H1 (cell line): ENCODE measurements around the gene RNF31. TPM values are rescaled to one million over a fixed set of nuclear protein-coding genes. Genes with fewer than 3 reads are reported as not detected.

ENCODE experiments used
- CTCF ChIA-PET: fragments of 300-600 bp; sonication (Branson Sonifier 250); formaldehyde crosslinking; loops from one replicate; lab custom pipeline; 2021; ENCODE audit not compliant: partially characterized antibody; lab: Charles Lee
- POLR2A ChIA-PET: fragments of 300-600 bp; sonication (Branson Sonifier 250); formaldehyde crosslinking; loops from one replicate; lab custom pipeline; 2021; ENCODE audit warnings: inconsistent platforms; ENCODE audit not compliant: partially characterized antibody; lab: Charles Lee
- DNase-seq, 2 experiments: peaks; one replicate each; pipeline versions ENCODE4 v3.0.0 to v3.0.0-alpha.2; 2010 to 2022; ENCODE audit warnings: low spot score in 2 of 2, low read depth in 1 of 2, mixed read lengths in 1 of 2
- FAIRE-seq: peaks from 2 replicates; lab custom pipeline; 2011; peaks lifted over from hg19 to GRCh38; lab: Jason Lieb, UNC
- H2AFZ ChIP-seq: 2 replicates; pipeline ENCODE4 v1.8.1; 2012; ENCODE audit warnings: low read length, inconsistent platforms
- H2AK5ac ChIP-seq: 2 replicates; pipeline ENCODE4 v1.6.1; 2013; ENCODE audit warnings: low read depth, low read length
- H2BK120ac ChIP-seq: replicated peaks from 2 replicates; pipeline ENCODE3; 2013; ENCODE audit warnings: low read depth, low read length, inconsistent platforms
- H2BK12ac ChIP-seq: 2 replicates; pipeline ENCODE4 v1.6.1; 2013; ENCODE audit warnings: low read depth, low read length
- H2BK15ac ChIP-seq: 2 replicates; pipeline ENCODE4 v1.6.1; 2013; ENCODE audit warnings: low read length
- H2BK20ac ChIP-seq: 2 replicates; pipeline ENCODE4 v1.6.1; 2013; ENCODE audit warnings: low read length
- H2BK5ac ChIP-seq: 2 replicates; pipeline ENCODE4 v1.6.1; 2013; ENCODE audit warnings: low read depth, low read length
- H3K14ac ChIP-seq: 2 replicates; pipeline ENCODE4 v1.6.1; 2013; ENCODE audit warnings: inconsistent platforms; ENCODE audit not compliant: insufficient read length
- H3K18ac ChIP-seq: 2 replicates; pipeline ENCODE4 v1.6.1; 2013; ENCODE audit warnings: low read length; ENCODE audit errors: extremely low read depth
- H3K23ac ChIP-seq: 2 replicates; pipeline ENCODE4 v1.6.1; 2013; ENCODE audit warnings: inconsistent platforms; ENCODE audit not compliant: insufficient read length
- H3K23me2 ChIP-seq: 2 replicates; pipeline ENCODE4 v1.6.1; 2013; ENCODE audit warnings: low read depth, low read length
- H3K27ac ChIP-seq: 2 replicates; pipeline ENCODE4 v1.6.1; 2011; ENCODE audit warnings: low read depth, low read length, inconsistent platforms
- H3K27me3 ChIP-seq, 4 experiments: replicated peaks in 1 of 4; 1 replicate in 1 of 4; 2 replicates in 3 of 4; pipeline versions ENCODE4 v1.6.1 to v1.8.1; 2011 to 2013; ENCODE audit warnings: low read length in 3 of 4, mild to moderate bottlenecking in 3 of 4, inconsistent platforms in 2 of 4, mixed read lengths in 2 of 4, moderate library complexity in 1 of 4; ENCODE audit not compliant: control insufficient read depth in 3 of 4, insufficient read depth in 3 of 4; ENCODE audit errors: extremely low read depth in 1 of 4
- H3K36me3 ChIP-seq, 4 experiments: 2 replicates each; pipeline versions ENCODE4 v1.6.1 to v1.8.1; 2011 to 2013; ENCODE audit warnings: mild to moderate bottlenecking in 4 of 4, low read length in 3 of 4, moderate library complexity in 2 of 4, control low read depth in 1 of 4, inconsistent platforms in 1 of 4; ENCODE audit not compliant: insufficient read depth in 4 of 4, control insufficient read depth in 2 of 4
- H3K4ac ChIP-seq: replicated peaks from 2 replicates; pipeline ENCODE3; 2013; ENCODE audit warnings: low read length, low read depth, mixed read lengths, inconsistent platforms; ENCODE audit not compliant: insufficient read length
- H3K4me1 ChIP-seq, 4 experiments: replicated peaks in 1 of 4; 1 replicate in 1 of 4; 2 replicates in 3 of 4; pipeline versions ENCODE4 v1.6.1 to v1.8.1; 2011 to 2013; ENCODE audit warnings: low read length in 3 of 4, inconsistent platforms in 2 of 4, mixed read lengths in 1 of 4; ENCODE audit not compliant: insufficient read depth in 4 of 4, control insufficient read depth in 3 of 4
- H3K4me2 ChIP-seq, 2 experiments: 2 replicates each; pipeline versions ENCODE4 v1.6.1 to v1.8.1; 2011 to 2013; ENCODE audit warnings: low read depth in 2 of 2, low read length in 2 of 2, control low read depth in 1 of 2, inconsistent platforms in 1 of 2, mild to moderate bottlenecking in 1 of 2; ENCODE audit not compliant: insufficient read depth in 1 of 2
- H3K4me3 ChIP-seq, 4 experiments: fragments of 200-600, 300-600 bp in 1 of 4; sonication (generic), shearing (Covaris generic), sonication (Bioruptor Twin) in 1 of 4; 2 replicates each; pipeline versions ENCODE4 v1.5.1 to v1.8.1; 2011 to 2016; ENCODE audit warnings: low read length in 4 of 4, low read depth in 3 of 4, control low read depth in 2 of 4, inconsistent platforms in 2 of 4, mild to moderate bottlenecking in 2 of 4, mixed read lengths in 1 of 4, moderate library complexity in 1 of 4; ENCODE audit not compliant: insufficient read depth in 2 of 4; ENCODE audit errors: extremely low read depth in 1 of 4
- H3K56ac ChIP-seq: replicated peaks from 2 replicates; pipeline ENCODE3; 2013; ENCODE audit warnings: low read depth, mild to moderate bottlenecking, mixed read lengths, low read length, inconsistent platforms; ENCODE audit not compliant: insufficient read length
- H3K79me1 ChIP-seq: 2 replicates; pipeline ENCODE4 v1.6.1; 2013; ENCODE audit warnings: low read depth, low read length, control low read depth
- H3K79me2 ChIP-seq, 2 experiments: 2 replicates each; pipeline versions ENCODE4 v1.6.1 to v1.8.1; 2012 to 2013; ENCODE audit warnings: low read length in 2 of 2, mild to moderate bottlenecking in 2 of 2, inconsistent platforms in 1 of 2; ENCODE audit not compliant: insufficient read depth in 2 of 2, control insufficient read depth in 1 of 2
- H3K9ac ChIP-seq, 4 experiments: replicated peaks in 1 of 4; 1 replicate in 1 of 4; 2 replicates in 3 of 4; pipeline versions ENCODE4 v1.6.1 to v1.8.1; 2011 to 2013; ENCODE audit warnings: low read depth in 3 of 4, low read length in 3 of 4, control low read depth in 2 of 4, mild to moderate bottlenecking in 2 of 4, moderate library complexity in 2 of 4, inconsistent platforms in 1 of 4; ENCODE audit errors: extremely low read depth in 1 of 4
- H3K9me3 ChIP-seq, 2 experiments: 2 replicates each; pipeline versions ENCODE4 v1.6.1 to v1.8.1; 2012 to 2013; ENCODE audit warnings: mild to moderate bottlenecking in 2 of 2, moderate library complexity in 2 of 2, control low read depth in 1 of 2, inconsistent platforms in 1 of 2, low read depth in 1 of 2, low read length in 1 of 2, mixed read lengths in 1 of 2; ENCODE audit not compliant: insufficient read depth in 2 of 2
- H4K20me1 ChIP-seq, 2 experiments: replicated peaks in 1 of 2; 2 replicates each; pipeline versions ENCODE3 to v1.8.1; 2011 to 2013; ENCODE audit warnings: inconsistent platforms in 2 of 2, low read length in 2 of 2, mild to moderate bottlenecking in 1 of 2; ENCODE audit not compliant: insufficient read depth in 2 of 2, control insufficient read depth in 1 of 2
- H4K5ac ChIP-seq: 2 replicates; pipeline ENCODE4 v1.6.1; 2013; ENCODE audit warnings: low read length, low read depth, mixed read lengths, inconsistent platforms; ENCODE audit not compliant: insufficient read length
- H4K8ac ChIP-seq: 2 replicates; pipeline ENCODE4 v1.8.0; 2013; ENCODE audit warnings: mild to moderate bottlenecking, moderate library complexity, low read length, inconsistent platforms; ENCODE audit not compliant: insufficient read depth; ENCODE audit errors: extremely low read depth
- H4K91ac ChIP-seq: replicated peaks from 2 replicates; pipeline ENCODE3; 2013; ENCODE audit warnings: low read length, mixed read lengths, inconsistent platforms; ENCODE audit not compliant: insufficient read length
- KDM1A ChIP-seq: fragments of 200-600, 300-600 bp; sonication (generic); IDR thresholded peaks from 2 replicates; pipeline ENCODE4 v1.7.1; 2016; ENCODE audit warnings: mild to moderate bottlenecking, low read length, borderline replicate concordance
- SAP30 ChIP-seq: fragments of 300-600 bp; sonication (generic); IDR thresholded peaks from 2 replicates; pipeline ENCODE4 v1.7.1; 2012; ENCODE audit warnings: low read length, moderate library complexity, mild to moderate bottlenecking, inconsistent platforms; ENCODE audit not compliant: insufficient read depth, insufficient replicate concordance
- SIN3A ChIP-seq, 2 experiments: IDR thresholded peaks in 1 of 2; conservative IDR thresholded peaks in 1 of 2; 2 replicates each; pipeline ENCODE4 v1.6.1; 2011 to 2012; ENCODE audit warnings: low read length in 2 of 2, improper control_type of control experiment in 1 of 2, low read depth in 1 of 2, mild to moderate bottlenecking in 1 of 2
- WGBS, 2 experiments: shearing (Covaris generic) in 1 of 2; methylation state at CpG; one replicate each; pipeline versions ENCODE4 v1.1.6 to v1.1.7; 2013 to 2015; ENCODE audit warnings: low lambda C conversion rate in 2 of 2, mixed read lengths in 2 of 2, inconsistent platforms in 1 of 2, low coverage in 1 of 2, missing lambda C conversion rate in 1 of 2; ENCODE audit not compliant: insufficient replicate concordance in 2 of 2, insufficient coverage in 1 of 2, insufficient read length in 1 of 2; ENCODE audit errors: extremely low coverage in 1 of 2, missing lambda C conversion rate in 1 of 2; 5-methylcytosine and 5-hydroxymethylcytosine counted together
- polyA plus RNA-seq, 7 experiments: library from polyadenylated mRNA; depleted of rRNA in 3 of 7; stranded (reverse) in 5 of 7; unstranded in 2 of 7; fragments of >200 nt in 5 of 7; fragments of 200-250 nt in 2 of 7; gene quantifications; 1 replicate in 5 of 7; 2 replicates in 1 of 7; 4 replicates in 1 of 7; pipeline versions ENCODE4 v1.2.1 to v1.2.3, GENCODE V29; 2011 to 2013; ENCODE audit warnings: missing spikeins in 2 of 7, mixed read lengths in 2 of 7
- total RNA-seq: library from RNA; stranded (reverse); fragmentation: NEBNext Ultra II Directional; extraction: Animal tissue kit (Norgen Biotek cat#: 25700); gene quantifications from 2 replicates; pipeline ENCODE4 v1.2.1, GENCODE V29; 2021
- TF ChIP-seq, protein P1 (sequence below): IDR thresholded peaks from 2 replicates; pipeline ENCODE4 v1.6.1; 2011; ENCODE audit warnings: low read length, improper control_type of control experiment

RNF31 gene
- total and polyA plus RNA-seq, 2 of the 8 experiments (the other 6 are each of a cell fraction or from before 2014, with no cell fraction given): 17.5 to 72.0 TPM

DNA sequence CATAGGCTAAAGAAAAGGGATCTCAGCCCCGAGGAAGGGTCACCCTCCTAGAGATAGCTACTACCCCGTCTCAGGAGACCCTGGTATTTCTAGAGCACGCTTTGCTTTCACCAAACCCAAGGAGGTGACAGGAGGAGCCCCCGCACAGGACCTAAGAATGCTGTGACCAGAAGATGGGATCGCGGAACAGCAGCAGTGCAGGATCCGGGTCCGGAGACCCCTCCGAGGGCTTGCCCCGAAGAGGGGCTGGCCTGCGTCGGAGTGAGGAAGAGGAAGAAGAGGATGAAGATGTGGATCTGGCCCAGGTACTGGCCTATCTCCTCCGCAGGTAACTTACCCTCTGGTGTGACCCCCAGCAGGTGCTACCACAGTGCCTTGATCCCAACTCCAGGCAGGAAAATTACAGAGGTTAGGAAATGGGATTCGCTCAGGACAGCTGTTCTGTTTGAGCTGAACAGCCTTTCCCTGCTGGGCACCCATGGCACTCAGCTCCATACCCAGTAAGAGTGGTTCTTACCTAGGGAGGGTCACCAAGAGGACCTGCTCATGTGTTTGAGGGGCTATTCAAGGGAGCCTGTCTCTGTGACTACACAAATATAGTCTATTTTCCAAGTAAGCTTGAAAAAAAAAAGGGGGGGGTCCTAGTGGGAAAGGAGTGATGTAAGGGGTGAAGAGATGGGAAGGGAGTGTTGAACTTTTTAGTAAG lies 31.7 kb upstream of the RNF31 start:
- no peak for FAIRE-seq

More for the DNA sequence above, 31.7 kb upstream of the RNF31 start:
- no peak overlapping the region for H4K5ac ChIP-seq
- CTCF ChIA-PET: interaction anchor here (0.7 to 2.7 kb wide), 11 partner anchors 14 to 485 kb away, joined by 3 to 20 read pairs (median 6); partner anchors contain the start of genes EMC9, IRF9, PCK2 and RNF31
- 0 out of 2 replicates have a peak overlapping the region, but pooled peaks have one; percentile 41 for H2BK5ac ChIP-seq
- H3K4ac ChIP-seq: no peak overlapping the region
- H4K8ac ChIP-seq: no peak overlapping the region
- peak overlapping the region; percentile 87 to 91 for H3K4me2 ChIP-seq
- H2BK20ac ChIP-seq: no peak overlapping the region
- H3K79me2 ChIP-seq: peaks cover 0 to 10% of the 10 kb centered on the region in 2 experiments; a peak in 2 of 4 replicates
- H4K20me1 ChIP-seq: peaks cover 0 to 3% of the 10 kb centered on the region in 2 experiments
- H3K23me2 ChIP-seq: peaks cover 7% of the 10 kb centered on the region
- DNase-seq: no peak
- 0 out of 2 replicates have a peak overlapping the region, but pooled peaks have one; percentile 25 for H3K27ac ChIP-seq
- 7% methylated on average over 14 of the region's 14 CpGs; no CpG with 5 or more reads in 1 of the 2 experiments for WGBS, 2 experiments
- no peak overlapping the region for H3K23ac ChIP-seq
- TF ChIP-seq KDM1A (no peak), SAP30 (peak; percentile 28), SIN3A (conservative IDR thresholded peaks at IDR 0.05 in 1 of 2, IDR thresholded peaks at IDR 0.05 in 1 of 2; ENCODE audit: low read depth in 1 of 2, low read length in 2 of 2) (0 out of 4 replicates have a peak, but pooled peaks of 1 of the 2 experiments have one; percentile 62)
- TF ChIP-seq, protein P1, sequence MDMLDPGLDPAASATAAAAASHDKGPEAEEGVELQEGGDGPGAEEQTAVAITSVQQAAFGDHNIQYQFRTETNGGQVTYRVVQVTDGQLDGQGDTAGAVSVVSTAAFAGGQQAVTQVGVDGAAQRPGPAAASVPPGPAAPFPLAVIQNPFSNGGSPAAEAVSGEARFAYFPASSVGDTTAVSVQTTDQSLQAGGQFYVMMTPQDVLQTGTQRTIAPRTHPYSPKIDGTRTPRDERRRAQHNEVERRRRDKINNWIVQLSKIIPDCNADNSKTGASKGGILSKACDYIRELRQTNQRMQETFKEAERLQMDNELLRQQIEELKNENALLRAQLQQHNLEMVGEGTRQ: no peak
- no peak overlapping the region for H2BK12ac ChIP-seq
- no peak overlapping the region; the same call in 1 of the 2 replicates for H2AK5ac ChIP-seq
- H3K36me3 ChIP-seq: peaks cover 9 to 28% (median 23%) of the 10 kb centered on the region in 4 experiments
- no peaks in the 10 kb centered on the region for H3K9me3 ChIP-seq
- no peak overlapping the region for H3K14ac ChIP-seq
- H3K4me1 ChIP-seq: peaks cover 0 to 4% (median 2%) of the 10 kb centered on the region in 4 experiments; a peak in 5 of 7 replicates
- POLR2A ChIA-PET: interaction anchor here (0.6 to 7.1 kb wide), 21 partner anchors 12 to 126 kb away, joined by 3 to 125 read pairs (median 5); partner anchors contain the start of genes CARMIL3, EMC9, FITM1 and IRF9
- H3K9ac ChIP-seq: peak overlapping the region; percentile 66 to 91 (median 76)
- H2AFZ ChIP-seq: peak overlapping the region; percentile 81; the same call in 1 of the 2 replicates
- no peak overlapping the region for H2BK120ac ChIP-seq
- no peak overlapping the region for H3K56ac ChIP-seq
- peak overlapping the region; percentile 68 to 89 (median 76) for H3K4me3 ChIP-seq
- H4K91ac ChIP-seq: no peak overlapping the region
- H3K27me3 ChIP-seq: no peaks in the 10 kb centered on the region
- H3K18ac ChIP-seq: no peak overlapping the region; the same call in 1 of the 2 replicates
- peak overlapping the region; percentile 46; the same call in 1 of the 2 replicates for H2BK15ac ChIP-seq
- peaks cover 5% of the 10 kb centered on the region; the same call in 1 of the 2 replicates for H3K79me1 ChIP-seq
